Left renal cortex interstitium (tissue), 4 donors: ENCODE results near the gene MAVS. TPM values are rescaled to one million over a fixed set of nuclear protein-coding genes. Genes with fewer than 3 reads are reported as not detected.
"Not testable (repeated sequence)": the region's sequence is repeated elsewhere in the genome, so short reads cannot be mapped to it uniquely, and the experiment has no call there.

ENCODE experiments used
- DNase-seq, 4 donors: peaks; one replicate each; pipeline ENCODE4 v3.0.0-alpha.2; 2013; ENCODE audit warnings: low read depth in 4 of 4, low spot score in 2 of 4, missing footprints in 1 of 4
- polyA plus RNA-seq, 4 donors: library from polyadenylated mRNA; unstranded; fragments of 120-200 nt; gene quantifications; one replicate each; pipeline ENCODE4 v1.2.1, GENCODE V29; 2013; ENCODE audit not compliant: insufficient read length in 4 of 4

MAVS gene
- polyA plus RNA-seq, 4 donors, result 22.6 to 34.7 (median 29.1) TPM

GRCh38 chr20:3901706-3902440 is 55.2 kb downstream of the MAVS start:
- no peak for DNase-seq

- DNase-seq, result no peak
Measured at GRCh38 chr20:3902446-3902845, 55.8 kb downstream of the MAVS start.

GRCh38 chr20:3904224-3904623 is 57.6 kb downstream of the MAVS start:
- DNase-seq, result no peak

- DNase-seq, result no peak
Measured at GRCh38 chr20:3904857-3905256, 58.2 kb downstream of the MAVS start.

GRCh38 chr20:3906744-3907721 is 60.4 kb downstream of the MAVS start:
- not testable (repeated sequence) for DNase-seq

GRCh38 chr20:3908667-3909066 is 62.0 kb downstream of the MAVS start:
- no peak for DNase-seq

- DNase-seq, result no peak
Measured at GRCh38 chr20:3909952-3910366, 63.3 kb downstream of the MAVS start.

- no peak for DNase-seq
Measured at GRCh38 chr20:3910853-3911252, 64.2 kb downstream of the MAVS start.

GRCh38 chr20:3911956-3912355 is 65.3 kb downstream of the MAVS start:
- DNase-seq, result no peak

- DNase-seq, result no peak
Measured at GRCh38 chr20:3914446-3914845, 67.8 kb downstream of the MAVS start.

- DNase-seq, result no peak
Measured at GRCh38 chr20:3915691-3916090, 69.1 kb downstream of the MAVS start.

- DNase-seq, result no peak
Measured at GRCh38 chr20:3916364-3916763, 69.7 kb downstream of the MAVS start.

GRCh38 chr20:3919352-3919751 is 72.7 kb downstream of the MAVS start:
- DNase-seq, result no peak

- no peak for DNase-seq
Measured at GRCh38 chr20:3922223-3922982, 75.8 kb downstream of the MAVS start.

- DNase-seq, result no peak
Measured at GRCh38 chr20:3922983-3923339, 76.3 kb downstream of the MAVS start.

GRCh38 chr20:3923818-3924217 is 77.2 kb downstream of the MAVS start:
- DNase-seq, result no peak

- no peak for DNase-seq
Measured at GRCh38 chr20:3924304-3925112, 77.9 kb downstream of the MAVS start.

- no peak for DNase-seq
Measured at GRCh38 chr20:3925113-3925695, 78.6 kb downstream of the MAVS start.
